ENCODE results near the gene ZYG11A. TPM values are rescaled to one million over a fixed set of nuclear protein-coding genes. Genes with fewer than 3 reads are reported as not detected.
"Not testable (repeated sequence)": the region's sequence is repeated elsewhere in the genome, so short reads cannot be mapped to it uniquely, and the experiment has no call there.

The ZYG11A gene
- total RNA-seq (2014; rRNA removed; shearing (Covaris generic)) = 6.8 and 14.0 TPM in 2 replicates

DNA sequence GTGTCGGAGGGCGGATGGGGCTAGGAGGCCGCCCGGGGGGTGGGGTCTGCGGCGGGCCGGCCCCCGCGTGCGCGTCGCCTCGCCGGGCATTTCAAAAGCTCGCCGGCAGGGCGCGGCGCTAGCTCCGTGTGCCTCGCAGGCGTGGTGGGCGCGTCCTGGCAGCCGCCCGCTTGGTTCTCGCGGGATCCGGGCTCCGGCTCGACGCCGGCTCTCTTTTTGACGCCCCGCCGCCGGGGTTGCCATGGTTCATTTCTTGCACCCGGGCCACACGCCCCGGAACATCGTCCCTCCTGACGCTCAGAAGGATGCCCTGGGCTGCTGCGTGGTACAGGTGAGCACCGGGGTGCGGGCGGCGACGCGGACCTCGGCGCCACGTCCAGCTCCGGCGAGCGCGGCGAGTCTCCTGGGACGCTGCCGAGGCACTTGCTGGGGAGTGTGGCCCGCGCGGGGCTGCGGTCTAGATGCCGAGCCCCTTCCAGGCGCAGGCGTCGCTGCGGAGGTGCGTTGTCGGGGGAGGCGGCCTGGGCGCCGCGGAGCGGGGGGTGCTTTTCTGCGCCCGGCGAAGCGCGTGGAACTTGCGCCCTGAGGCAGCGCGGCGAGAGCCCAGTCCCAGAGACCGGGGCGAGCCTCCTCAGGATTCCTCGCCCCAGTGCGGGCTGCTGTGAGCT lies at the start of gene ZYG11A:
TSS of gene ZYG11A (plus strand) at position 118 of the 668 bp plus-strand sequence. CDS start at position 242, 124 bp downstream.
- DNase-seq = peak; percentile 94
- H3K27me3 ChIP-seq (ENCODE audit: control insufficient read depth, insufficient read depth, low read length) = peaks cover 18% of the 10 kb centered on the region
- H3K36me3 ChIP-seq (replicated peaks; ENCODE audit: control insufficient read depth, insufficient read depth, low read length) = no peaks in the 10 kb centered on the region
- H3K4me3 ChIP-seq (ENCODE audit: insufficient read depth, low read depth, low read length) = peak within 1 kb of the TSS; percentile 89

DNA sequence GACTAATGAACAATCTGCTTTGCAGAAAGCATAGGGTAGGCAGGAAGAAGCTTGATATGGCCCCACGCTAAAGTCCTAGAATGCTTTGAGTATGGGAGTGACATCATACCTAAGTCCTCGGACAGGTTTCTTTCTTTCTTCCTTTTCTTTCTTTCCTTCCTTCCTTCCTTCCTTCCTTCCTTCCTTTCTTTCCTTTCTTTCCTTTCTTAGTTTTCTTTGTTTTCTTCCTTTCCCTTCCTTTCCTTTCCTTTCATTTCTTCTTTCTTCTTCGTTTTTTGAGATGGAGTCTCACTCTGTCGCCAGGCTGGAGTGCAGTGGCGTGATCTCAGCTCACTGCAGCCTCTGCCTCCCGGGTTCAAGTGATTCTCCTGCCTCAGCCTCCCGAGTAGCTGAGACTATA lies 48.8 kb upstream of the ZYG11A start:
- H3K36me3 ChIP-seq (replicated peaks; ENCODE audit: control insufficient read depth, insufficient read depth, low read length); H3K4me3 ChIP-seq (ENCODE audit: insufficient read depth, low read depth, low read length); H3K27me3 ChIP-seq (ENCODE audit: control insufficient read depth, insufficient read depth, low read length); DNase-seq: not testable (repeated sequence)

DNA sequence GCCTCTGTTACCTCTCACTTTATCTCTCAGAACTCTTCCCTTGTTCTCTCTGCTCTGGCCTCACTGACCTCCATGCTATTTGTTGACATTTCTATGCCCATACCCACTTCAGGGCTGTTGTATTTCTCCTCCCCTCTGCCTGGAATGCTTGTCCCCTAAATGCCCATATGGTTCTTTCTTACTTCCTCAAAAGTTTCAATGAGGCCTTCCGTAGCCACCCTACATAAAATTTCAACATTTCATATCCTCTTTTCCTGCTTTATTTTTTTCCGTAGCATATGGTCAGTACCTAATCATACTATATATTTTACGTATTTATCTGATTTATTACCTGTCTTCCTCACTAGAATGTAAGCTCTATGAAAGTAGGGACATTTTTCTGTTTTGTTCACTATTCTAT lies 47.1 kb upstream of the ZYG11A start:
- DNase-seq = no peak
- Histone ChIP-seq H3K4me3 (ENCODE audit: insufficient read depth, low read depth, low read length) (no peak overlapping the region), H3K36me3 (replicated peaks; ENCODE audit: control insufficient read depth, insufficient read depth, low read length) (peaks cover 2% of the 10 kb centered on the region), H3K27me3 (ENCODE audit: control insufficient read depth, insufficient read depth, low read length) (no peaks in the 10 kb centered on the region)

DNA sequence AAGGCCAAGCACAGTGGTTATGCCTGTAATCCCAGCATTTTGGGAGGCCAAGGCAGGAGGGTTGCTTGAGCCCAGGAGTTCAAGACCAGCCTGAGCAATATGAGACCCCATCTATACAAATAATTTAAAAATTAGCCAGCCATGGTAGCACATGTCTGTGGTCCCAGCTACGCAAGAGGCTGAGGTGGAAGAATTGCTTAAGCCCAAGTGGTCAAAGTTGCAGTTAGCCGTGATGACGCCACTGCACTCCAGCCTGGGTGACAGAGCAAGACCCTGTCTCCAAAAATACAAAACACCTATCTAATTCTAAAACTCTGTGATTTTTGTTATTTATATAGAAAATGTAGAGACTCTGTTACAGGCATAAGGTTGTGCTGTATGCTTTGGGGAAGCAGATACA lies 44.2 kb upstream of the ZYG11A start:
- no peak for DNase-seq
- Histone ChIP-seq H3K36me3 (replicated peaks; ENCODE audit: control insufficient read depth, insufficient read depth, low read length) (peaks cover 5% of the 10 kb centered on the region), H3K27me3 (ENCODE audit: control insufficient read depth, insufficient read depth, low read length) (no peaks in the 10 kb centered on the region), H3K4me3 (ENCODE audit: insufficient read depth, low read depth, low read length) (no peak overlapping the region)

DNA sequence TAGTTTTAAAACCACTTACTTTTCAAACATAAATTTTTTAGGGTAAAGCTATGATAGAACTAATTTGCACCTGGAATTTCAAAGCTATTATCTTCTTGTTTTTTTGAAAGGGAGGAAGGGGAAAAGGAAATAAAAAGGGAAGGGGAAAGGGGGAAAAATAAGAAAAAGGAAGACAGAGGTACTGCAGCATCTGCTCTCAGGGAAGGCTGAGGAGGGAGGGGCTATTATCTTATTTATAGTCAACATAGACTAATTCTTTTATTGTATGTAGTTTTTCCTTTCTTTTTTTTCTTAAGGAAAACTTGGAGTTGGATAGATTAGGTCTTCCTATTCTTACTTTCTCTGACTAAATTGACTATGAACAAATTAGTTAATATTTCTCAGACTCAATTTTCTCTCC lies 41.5 kb upstream of the ZYG11A start:
- DNase-seq = no peak
- Histone ChIP-seq H3K36me3 (replicated peaks; ENCODE audit: control insufficient read depth, insufficient read depth, low read length) (peaks cover 5% of the 10 kb centered on the region), H3K4me3 (ENCODE audit: insufficient read depth, low read depth, low read length) (no peak overlapping the region), H3K27me3 (ENCODE audit: control insufficient read depth, insufficient read depth, low read length) (no peaks in the 10 kb centered on the region)

DNA sequence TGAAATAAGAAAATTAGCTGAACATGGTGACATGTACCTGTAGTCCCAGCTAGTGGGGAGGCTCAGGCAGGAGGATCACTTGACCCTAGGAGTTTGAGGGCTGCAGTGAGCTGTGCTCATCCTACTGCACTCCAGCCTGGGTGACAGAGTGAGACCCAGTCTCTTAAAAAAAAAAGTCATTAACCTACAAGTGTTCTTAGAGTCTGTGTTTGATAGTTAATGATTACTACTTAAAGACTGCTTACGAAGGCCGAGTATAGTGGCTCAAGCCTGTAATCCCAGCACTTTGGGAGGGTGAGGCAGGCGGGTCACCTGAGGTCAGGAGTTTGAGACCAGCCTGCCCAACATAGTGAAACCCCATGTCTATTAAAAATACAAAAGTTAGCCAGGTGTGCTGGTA lies 38.5 kb upstream of the ZYG11A start:
- DNase-seq; H3K27me3 ChIP-seq (ENCODE audit: control insufficient read depth, insufficient read depth, low read length): not testable (repeated sequence)

DNA sequence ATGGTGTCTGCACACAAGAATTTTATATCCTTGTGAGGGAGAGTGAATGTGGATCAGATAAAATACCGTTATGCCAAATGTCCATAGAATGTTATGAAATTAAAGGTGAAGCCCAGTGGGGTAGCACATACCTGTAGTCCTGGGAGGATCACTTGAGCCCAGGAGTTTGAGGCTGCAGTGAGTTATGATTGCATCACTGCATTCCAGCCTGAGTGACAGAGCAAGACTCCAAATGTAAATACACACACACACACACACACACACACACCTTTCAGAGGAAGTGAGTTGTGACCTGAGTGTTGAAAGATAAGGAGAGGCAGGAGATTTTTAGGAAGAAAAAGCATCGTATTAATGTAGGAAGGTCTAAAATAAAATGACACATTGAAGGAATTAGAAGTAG lies 28.1 kb upstream of the ZYG11A start:
- Histone ChIP-seq H3K27me3 (ENCODE audit: control insufficient read depth, insufficient read depth, low read length) (no peaks in the 10 kb centered on the region), H3K4me3 (ENCODE audit: insufficient read depth, low read depth, low read length) (no peak overlapping the region), H3K36me3 (replicated peaks; ENCODE audit: control insufficient read depth, insufficient read depth, low read length) (peaks cover 3% of the 10 kb centered on the region)
- no peak for DNase-seq

More for the DNA sequence above, 38.5 kb upstream of the ZYG11A start:
- not testable (repeated sequence) for H3K36me3 ChIP-seq (replicated peaks; ENCODE audit: control insufficient read depth, insufficient read depth, low read length); H3K4me3 ChIP-seq (ENCODE audit: insufficient read depth, low read depth, low read length)

DNA sequence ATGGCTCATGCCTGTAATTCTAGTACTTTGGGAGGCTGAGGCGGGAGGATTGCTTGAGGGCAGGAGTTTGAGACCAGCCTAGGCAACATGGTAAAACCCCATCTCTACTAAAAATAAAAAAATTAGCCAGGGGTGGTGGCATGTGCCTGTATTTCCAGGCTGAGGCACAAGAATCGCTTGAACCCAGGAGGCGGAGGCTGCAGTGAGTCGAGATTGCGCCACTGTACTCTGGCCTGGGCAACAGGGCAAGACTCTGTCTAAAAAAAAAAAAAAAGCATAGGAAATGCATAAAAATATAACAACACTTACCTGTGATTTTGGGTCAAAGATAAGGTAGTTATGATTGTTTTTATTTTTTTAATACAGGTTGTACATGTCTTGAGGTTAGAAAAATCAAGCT lies 21.7 kb upstream of the ZYG11A start:
- H3K36me3 ChIP-seq (replicated peaks; ENCODE audit: control insufficient read depth, insufficient read depth, low read length); H3K4me3 ChIP-seq (ENCODE audit: insufficient read depth, low read depth, low read length); DNase-seq; H3K27me3 ChIP-seq (ENCODE audit: control insufficient read depth, insufficient read depth, low read length): not testable (repeated sequence)

DNA sequence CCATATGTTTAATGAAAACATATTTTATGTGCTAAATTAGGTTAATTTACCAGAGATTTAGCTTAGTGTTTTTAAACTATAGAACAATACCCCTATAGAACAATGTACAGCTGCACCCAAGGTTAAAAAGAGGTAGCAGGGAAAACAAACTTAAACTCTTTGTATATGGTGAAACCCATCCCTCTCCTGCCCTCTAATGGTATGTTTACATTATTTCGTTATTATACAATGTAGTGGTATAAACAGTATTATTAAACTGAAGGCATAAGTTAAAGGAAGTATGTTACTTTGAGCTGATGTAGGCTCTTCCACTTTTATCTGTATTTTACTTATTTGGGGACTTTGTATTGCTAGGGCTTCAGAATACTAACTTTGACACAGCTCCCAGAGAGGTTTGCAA lies 16.7 kb upstream of the ZYG11A start:
- no peak for DNase-seq
- Histone ChIP-seq H3K4me3 (ENCODE audit: insufficient read depth, low read depth, low read length) (no peak overlapping the region), H3K36me3 (replicated peaks; ENCODE audit: control insufficient read depth, insufficient read depth, low read length) (peaks cover 2% of the 10 kb centered on the region), H3K27me3 (ENCODE audit: control insufficient read depth, insufficient read depth, low read length) (no peaks in the 10 kb centered on the region)

DNA sequence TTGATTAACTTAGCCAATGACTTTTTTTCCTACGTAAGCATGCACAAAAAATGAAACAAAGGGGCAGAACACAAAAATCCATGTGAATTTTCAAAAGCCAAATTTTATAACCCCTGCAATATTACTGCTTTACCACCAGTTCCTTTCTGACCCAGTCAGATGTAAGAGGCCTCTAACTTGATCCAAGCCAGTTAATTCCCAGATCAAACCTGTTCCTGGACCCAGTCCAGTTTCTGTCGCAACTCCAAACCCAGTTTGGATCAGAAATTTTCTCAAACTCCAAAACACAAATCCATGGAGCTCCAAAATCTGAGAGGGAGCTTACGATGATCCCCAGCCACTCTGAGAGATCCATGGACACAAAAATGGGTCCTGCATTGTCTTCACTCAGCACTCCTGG lies 7.8 kb upstream of the ZYG11A start:
- no peaks in the 10 kb centered on the region for H3K36me3 ChIP-seq (replicated peaks; ENCODE audit: control insufficient read depth, insufficient read depth, low read length)
- no peaks in the 10 kb centered on the region for H3K27me3 ChIP-seq (ENCODE audit: control insufficient read depth, insufficient read depth, low read length)
- DNase-seq = no peak
- no peak overlapping the region for H3K4me3 ChIP-seq (ENCODE audit: insufficient read depth, low read depth, low read length)

DNA sequence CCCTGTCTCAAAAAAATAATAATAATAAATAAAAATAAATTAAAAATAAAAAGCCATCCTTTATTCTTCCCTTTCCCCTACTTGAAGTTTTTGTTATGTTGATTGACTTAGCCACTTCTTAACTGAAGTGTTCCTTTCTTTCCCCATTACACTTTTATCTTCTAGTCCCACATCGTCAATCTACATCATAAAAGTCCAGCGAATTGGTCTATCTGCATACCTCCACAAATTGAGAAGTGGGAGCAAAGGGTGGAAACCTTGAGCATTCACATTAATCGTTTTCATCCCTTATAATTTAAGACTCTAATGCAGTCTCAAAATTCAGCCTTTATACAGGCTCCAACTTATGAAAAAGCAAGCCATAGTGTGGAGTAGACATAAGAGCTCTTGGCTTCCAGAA lies 6.5 kb upstream of the ZYG11A start:
- Histone ChIP-seq H3K4me3 (ENCODE audit: insufficient read depth, low read depth, low read length) (no peak overlapping the region), H3K36me3 (replicated peaks; ENCODE audit: control insufficient read depth, insufficient read depth, low read length) (no peaks in the 10 kb centered on the region), H3K27me3 (ENCODE audit: control insufficient read depth, insufficient read depth, low read length) (no peaks in the 10 kb centered on the region)
- peak; percentile 28 for DNase-seq

DNA sequence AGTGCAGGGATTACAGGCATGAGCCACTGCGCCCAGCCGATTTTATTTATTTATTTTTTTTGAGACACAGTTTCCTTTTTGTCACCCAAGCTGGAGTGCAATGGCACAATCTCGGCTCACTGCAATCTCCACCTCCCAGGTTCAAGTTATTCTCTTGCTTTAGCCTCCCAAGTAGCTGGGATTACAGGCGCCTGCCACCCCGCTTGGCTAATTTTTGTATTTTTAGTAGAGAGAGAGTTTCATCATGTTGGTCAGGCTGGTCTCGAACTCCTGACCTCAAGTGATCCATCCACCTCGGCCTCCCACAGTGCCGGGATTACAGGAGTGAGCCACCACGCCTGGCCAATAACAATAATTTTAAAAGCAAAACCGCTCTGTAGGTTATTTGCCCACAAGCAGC lies 3.4 kb upstream of the ZYG11A start:
- not testable (repeated sequence) for DNase-seq; H3K4me3 ChIP-seq (ENCODE audit: insufficient read depth, low read depth, low read length); H3K36me3 ChIP-seq (replicated peaks; ENCODE audit: control insufficient read depth, insufficient read depth, low read length)
- H3K27me3 ChIP-seq (ENCODE audit: control insufficient read depth, insufficient read depth, low read length) = peaks cover 18% of the 10 kb centered on the region

DNA sequence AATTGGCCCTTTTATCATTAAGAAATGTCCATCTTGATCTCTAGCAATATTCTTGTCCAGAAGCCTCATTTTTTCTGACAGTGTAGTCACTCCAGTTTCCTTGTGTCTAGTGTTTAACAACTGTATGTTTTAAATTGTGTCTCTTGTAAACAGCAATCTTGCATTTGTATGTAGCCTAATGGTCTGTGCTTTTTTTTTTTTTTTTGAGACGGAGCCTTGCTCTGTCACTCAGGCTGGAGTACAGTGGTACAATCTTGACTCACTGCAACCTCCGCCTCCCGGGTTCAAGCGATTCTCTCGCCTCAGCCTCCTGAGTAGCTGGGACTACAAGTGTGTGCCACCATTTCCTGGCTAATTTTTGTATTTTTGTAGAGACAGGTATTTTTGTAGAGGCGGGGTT lies 2.6 kb downstream of the ZYG11A start:
- peaks cover 18% of the 10 kb centered on the region for H3K27me3 ChIP-seq (ENCODE audit: control insufficient read depth, insufficient read depth, low read length)

DNA sequence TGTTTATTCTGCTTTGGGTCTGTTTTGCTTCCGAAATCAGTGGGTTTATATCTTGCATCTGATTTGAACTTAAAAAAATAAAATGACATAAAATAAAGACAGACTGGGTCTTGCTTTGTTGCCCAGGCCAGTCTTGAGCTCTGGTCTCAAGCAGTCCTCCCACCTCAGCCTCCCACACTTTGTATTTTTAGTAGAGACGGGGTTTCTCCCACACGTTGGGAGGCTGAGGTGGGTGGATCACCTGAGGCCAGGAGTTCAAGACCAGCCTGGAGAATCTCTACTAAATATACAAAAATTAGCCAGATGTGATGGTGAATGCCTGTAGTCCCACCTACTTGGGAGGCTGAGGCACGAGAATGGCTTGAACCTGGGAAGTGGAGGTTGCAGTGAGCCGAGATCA lies 5.9 kb downstream of the ZYG11A start:
- H3K36me3 ChIP-seq (replicated peaks; ENCODE audit: control insufficient read depth, insufficient read depth, low read length) = no peaks in the 10 kb centered on the region
- no peak for DNase-seq
- H3K4me3 ChIP-seq (ENCODE audit: insufficient read depth, low read depth, low read length) = no peak overlapping the region
- H3K27me3 ChIP-seq (ENCODE audit: control insufficient read depth, insufficient read depth, low read length) = peaks cover 6% of the 10 kb centered on the region

More for the DNA sequence above, 2.6 kb downstream of the ZYG11A start:
- H3K4me3 ChIP-seq (ENCODE audit: insufficient read depth, low read depth, low read length); DNase-seq; H3K36me3 ChIP-seq (replicated peaks; ENCODE audit: control insufficient read depth, insufficient read depth, low read length): not testable (repeated sequence)

DNA sequence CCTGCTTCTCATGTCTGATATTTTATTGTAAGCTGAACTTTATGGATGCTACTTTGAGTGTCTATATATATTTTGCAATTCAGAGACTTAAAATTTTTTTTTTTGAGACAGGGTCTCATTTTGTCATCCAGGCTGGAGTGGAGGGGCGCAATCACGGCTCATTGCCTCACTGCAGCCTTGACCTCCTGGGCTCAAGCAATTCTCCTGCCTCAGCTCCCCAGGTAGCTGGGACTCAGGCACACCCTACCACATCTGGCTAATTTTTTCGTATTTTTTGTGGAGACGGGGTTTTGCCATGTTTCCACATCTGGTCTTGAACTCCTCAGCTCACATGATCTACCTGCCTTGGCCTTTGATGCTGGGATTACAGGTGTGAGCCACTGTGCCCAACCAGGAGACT lies 8.4 kb downstream of the ZYG11A start:
- no peak for DNase-seq
- Histone ChIP-seq H3K36me3 (replicated peaks; ENCODE audit: control insufficient read depth, insufficient read depth, low read length) (no peaks in the 10 kb centered on the region), H3K27me3 (ENCODE audit: control insufficient read depth, insufficient read depth, low read length) (no peaks in the 10 kb centered on the region), H3K4me3 (ENCODE audit: insufficient read depth, low read depth, low read length) (no peak overlapping the region)

DNA sequence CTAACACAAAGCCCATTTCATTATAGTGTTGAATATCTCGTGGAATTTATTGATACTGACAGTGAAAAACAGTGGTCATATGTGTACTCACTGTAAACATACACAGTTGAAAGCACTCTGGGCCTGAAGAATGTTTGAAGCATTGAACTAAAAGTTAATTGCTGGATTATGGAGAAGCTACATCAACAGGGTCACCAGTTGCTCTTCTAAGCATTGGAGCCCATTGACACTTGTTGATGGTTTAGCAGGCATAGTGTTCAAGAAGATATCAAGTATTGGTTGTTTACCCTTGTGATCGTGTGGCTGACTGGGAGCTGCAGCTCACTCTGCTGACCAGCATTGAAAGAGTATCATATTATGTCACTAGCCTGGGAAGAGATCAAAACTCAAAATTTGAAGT lies 10.3 kb downstream of the ZYG11A start:
- DNase-seq = no peak
- Histone ChIP-seq H3K36me3 (replicated peaks; ENCODE audit: control insufficient read depth, insufficient read depth, low read length) (0 out of 2 replicates have a peak, but pooled peaks cover 2% of the 10 kb centered on the region), H3K27me3 (ENCODE audit: control insufficient read depth, insufficient read depth, low read length) (no peaks in the 10 kb centered on the region), H3K4me3 (ENCODE audit: insufficient read depth, low read depth, low read length) (no peak overlapping the region)
